ENCODE results near the gene BLOC1S2. TPM values are rescaled to one million over a fixed set of nuclear protein-coding genes. Genes with fewer than 3 reads are reported as not detected.

Gene BLOC1S2
- total RNA-seq, 1 donor from 2014 or later, result 37.5 TPM

DNA sequence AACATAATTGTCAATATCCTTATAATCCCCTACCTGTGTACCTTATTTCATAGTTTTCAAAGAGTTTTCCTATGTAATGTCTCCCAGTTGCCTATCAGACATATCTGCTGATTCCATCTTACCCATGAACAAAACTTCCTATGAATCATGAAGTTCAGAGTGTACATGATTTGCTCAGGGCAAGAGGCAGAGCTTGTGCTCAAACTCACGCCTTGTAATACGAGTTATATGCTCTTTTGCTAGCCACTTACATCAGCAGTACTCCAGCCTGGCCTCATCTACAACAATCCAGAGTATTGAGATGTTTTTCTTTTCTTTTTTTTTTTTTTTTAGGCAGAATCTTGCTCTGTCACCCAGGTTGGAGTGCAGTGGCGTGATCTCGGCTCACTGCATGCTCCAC, 31.7 kb upstream of the BLOC1S2 start:
- TF ChIP-seq, protein P1, sequence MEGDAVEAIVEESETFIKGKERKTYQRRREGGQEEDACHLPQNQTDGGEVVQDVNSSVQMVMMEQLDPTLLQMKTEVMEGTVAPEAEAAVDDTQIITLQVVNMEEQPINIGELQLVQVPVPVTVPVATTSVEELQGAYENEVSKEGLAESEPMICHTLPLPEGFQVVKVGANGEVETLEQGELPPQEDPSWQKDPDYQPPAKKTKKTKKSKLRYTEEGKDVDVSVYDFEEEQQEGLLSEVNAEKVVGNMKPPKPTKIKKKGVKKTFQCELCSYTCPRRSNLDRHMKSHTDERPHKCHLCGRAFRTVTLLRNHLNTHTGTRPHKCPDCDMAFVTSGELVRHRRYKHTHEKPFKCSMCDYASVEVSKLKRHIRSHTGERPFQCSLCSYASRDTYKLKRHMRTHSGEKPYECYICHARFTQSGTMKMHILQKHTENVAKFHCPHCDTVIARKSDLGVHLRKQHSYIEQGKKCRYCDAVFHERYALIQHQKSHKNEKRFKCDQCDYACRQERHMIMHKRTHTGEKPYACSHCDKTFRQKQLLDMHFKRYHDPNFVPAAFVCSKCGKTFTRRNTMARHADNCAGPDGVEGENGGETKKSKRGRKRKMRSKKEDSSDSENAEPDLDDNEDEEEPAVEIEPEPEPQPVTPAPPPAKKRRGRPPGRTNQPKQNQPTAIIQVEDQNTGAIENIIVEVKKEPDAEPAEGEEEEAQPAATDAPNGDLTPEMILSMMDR (conservative IDR thresholded peaks at IDR 0.05), result no peak
- no peaks in the 10 kb centered on the region for H3K36me3 Mint-ChIP-seq (ENCODE audit: low read depth)
- H3K27me3 Mint-ChIP-seq (ENCODE audit: low read depth), result peaks cover 62% of the 10 kb centered on the region
- peaks cover 7% of the 10 kb centered on the region for H3K4me1 Mint-ChIP-seq
- DNase-seq (ENCODE audit: low read depth, low spot score), result no peak
- H3K4me3 Mint-ChIP-seq, result no peak overlapping the region
- no peak overlapping the region for H3K27ac Mint-ChIP-seq (ENCODE audit: unreplicated experiment)
- H3K9me3 Mint-ChIP-seq, result no peaks in the 10 kb centered on the region

DNA sequence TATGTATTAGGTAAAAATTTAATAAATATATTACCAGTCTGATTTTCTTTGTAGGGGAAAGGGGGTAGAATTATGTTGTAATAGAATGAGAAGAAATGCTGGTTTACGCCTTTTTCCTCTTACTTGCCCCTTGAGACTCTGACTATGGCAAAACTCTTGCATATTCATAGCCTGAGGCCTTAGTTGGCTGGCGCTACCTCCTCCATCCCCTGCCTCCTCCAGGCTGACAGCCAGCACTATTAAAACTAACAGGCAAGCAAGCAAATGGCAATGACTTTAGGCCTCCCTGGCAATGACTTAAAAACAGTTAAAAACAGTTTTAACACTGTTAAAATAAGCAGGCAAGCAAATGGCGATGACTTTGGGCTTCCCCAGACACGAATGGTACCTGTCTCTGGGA, 29.1 kb upstream of the BLOC1S2 start:
- TF ChIP-seq, protein P1 (conservative IDR thresholded peaks at IDR 0.05), result no peak
- Mint-ChIP-seq H3K4me3 (no peak overlapping the region), H3K4me1 (peaks cover 7% of the 10 kb centered on the region), H3K27ac (ENCODE audit: unreplicated experiment) (no peak overlapping the region), H3K36me3 (ENCODE audit: low read depth) (no peaks in the 10 kb centered on the region), H3K9me3 (no peaks in the 10 kb centered on the region), H3K27me3 (ENCODE audit: low read depth) (peaks cover 76% of the 10 kb centered on the region)
- DNase-seq (ENCODE audit: low read depth, low spot score), result no peak

DNA sequence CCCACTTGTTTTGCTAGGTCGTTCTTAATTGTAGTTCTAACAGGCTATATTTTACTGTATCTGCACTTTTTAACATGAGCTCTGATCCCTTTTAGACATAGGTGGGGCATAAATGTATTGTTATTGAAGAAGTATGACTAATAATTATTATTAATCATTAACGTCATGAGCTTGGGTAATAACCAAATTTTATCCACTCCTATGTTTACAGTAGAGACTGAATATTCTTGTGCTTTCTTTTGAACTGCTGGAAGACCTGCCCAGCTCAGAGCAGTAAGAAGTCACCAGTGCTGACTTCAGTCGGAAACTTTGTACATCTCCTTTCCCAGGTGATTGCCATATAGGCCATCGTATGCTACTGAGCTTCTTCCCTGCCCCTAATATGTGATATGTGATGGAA, 24.8 kb upstream of the BLOC1S2 start:
- TF ChIP-seq, protein P1 (conservative IDR thresholded peaks at IDR 0.05), result no peak
- no peaks in the 10 kb centered on the region for H3K36me3 Mint-ChIP-seq (ENCODE audit: low read depth)
- H3K27me3 Mint-ChIP-seq (ENCODE audit: low read depth), result peaks cover 80% of the 10 kb centered on the region
- H3K4me3 Mint-ChIP-seq, result no peak overlapping the region
- H3K27ac Mint-ChIP-seq (ENCODE audit: unreplicated experiment), result no peak overlapping the region
- no peaks in the 10 kb centered on the region for H3K4me1 Mint-ChIP-seq
- no peaks in the 10 kb centered on the region for H3K9me3 Mint-ChIP-seq
- no peak for DNase-seq (ENCODE audit: low read depth, low spot score)

DNA sequence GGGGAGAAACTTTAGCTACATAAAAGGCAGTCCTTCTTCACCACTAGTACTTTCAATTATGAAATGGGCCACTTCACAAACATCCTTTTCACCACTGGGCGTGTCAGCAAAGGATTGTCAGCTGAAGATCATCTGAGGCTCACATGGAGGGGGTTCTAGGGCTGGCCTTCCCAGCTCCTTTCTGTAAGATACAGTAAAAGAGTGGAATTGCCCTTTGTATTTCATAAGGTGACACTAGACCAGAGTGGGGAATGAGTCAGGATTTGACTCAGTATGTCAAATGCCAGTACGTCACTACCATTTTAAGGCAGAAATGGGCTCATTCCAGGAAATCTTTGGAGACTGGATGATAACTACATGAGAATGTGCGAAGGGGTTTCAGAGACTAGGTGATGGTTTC, 21.2 kb upstream of the BLOC1S2 start:
- no peaks in the 10 kb centered on the region for H3K36me3 Mint-ChIP-seq (ENCODE audit: low read depth)
- no peak for DNase-seq (ENCODE audit: low read depth, low spot score)
- peaks cover 75% of the 10 kb centered on the region for H3K27me3 Mint-ChIP-seq (ENCODE audit: low read depth)
- no peak overlapping the region for H3K27ac Mint-ChIP-seq (ENCODE audit: unreplicated experiment)
- peaks cover 6% of the 10 kb centered on the region for H3K4me1 Mint-ChIP-seq
- no peaks in the 10 kb centered on the region for H3K9me3 Mint-ChIP-seq
- TF ChIP-seq, protein P1 (conservative IDR thresholded peaks at IDR 0.05), result no peak
- no peak overlapping the region for H3K4me3 Mint-ChIP-seq

DNA sequence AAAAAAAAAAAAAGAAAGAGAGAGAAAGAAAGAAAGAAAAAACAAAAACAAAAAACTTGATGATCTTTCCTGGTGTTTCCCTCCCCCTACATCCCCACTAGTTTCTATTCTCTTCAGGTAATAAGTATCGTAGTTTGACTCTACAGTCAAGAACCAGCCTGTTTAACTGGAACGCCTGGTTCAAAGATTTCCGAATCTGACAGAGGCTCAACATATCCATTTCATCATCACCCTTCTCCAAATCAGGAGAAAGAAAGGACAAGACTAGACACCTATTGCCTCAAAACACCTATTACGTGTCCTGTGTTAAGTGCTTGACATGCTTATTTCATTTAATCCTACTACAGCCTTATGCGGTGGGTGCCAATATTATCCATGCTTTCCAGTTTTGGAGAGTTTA, 20.4 kb upstream of the BLOC1S2 start:
- Mint-ChIP-seq H3K4me1 (peaks cover 7% of the 10 kb centered on the region), H3K9me3 (no peaks in the 10 kb centered on the region), H3K4me3 (no peak overlapping the region), H3K27ac (ENCODE audit: unreplicated experiment) (no peak overlapping the region), H3K27me3 (ENCODE audit: low read depth) (peaks cover 67% of the 10 kb centered on the region), H3K36me3 (ENCODE audit: low read depth) (no peaks in the 10 kb centered on the region)
- TF ChIP-seq, protein P1 (conservative IDR thresholded peaks at IDR 0.05), result no peak
- no peak for DNase-seq (ENCODE audit: low read depth, low spot score)

DNA sequence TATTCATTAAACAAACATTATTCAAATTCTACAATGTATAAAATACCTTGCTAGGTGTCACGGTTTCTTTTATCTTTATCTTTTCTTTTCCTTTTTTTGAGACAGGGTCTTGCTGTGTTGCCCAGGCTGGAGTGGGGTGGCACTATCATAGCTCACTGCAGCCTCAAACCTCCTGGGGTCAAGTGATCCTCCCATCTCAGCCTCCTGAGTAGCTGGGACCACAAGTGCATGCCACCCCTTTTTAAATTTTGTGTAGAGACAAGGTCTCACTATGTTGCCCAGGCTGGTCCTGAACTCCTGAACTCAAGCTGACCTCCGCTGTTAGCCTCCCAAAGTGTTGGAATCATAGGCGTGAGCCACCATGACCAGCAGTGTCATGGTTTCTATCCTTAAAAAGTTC, 17.9 kb upstream of the BLOC1S2 start:
- Mint-ChIP-seq H3K36me3 (ENCODE audit: low read depth) (no peaks in the 10 kb centered on the region), H3K4me1 (peaks cover 26% of the 10 kb centered on the region), H3K27ac (ENCODE audit: unreplicated experiment) (no peak overlapping the region), H3K27me3 (ENCODE audit: low read depth) (peaks cover 61% of the 10 kb centered on the region), H3K4me3 (no peak overlapping the region), H3K9me3 (no peaks in the 10 kb centered on the region)
- TF ChIP-seq, protein P1 (conservative IDR thresholded peaks at IDR 0.05), result no peak
- DNase-seq (ENCODE audit: low read depth, low spot score), result no peak

All from neural crest cell (in vitro differentiated cells).